Lower leg skin (tissue), 4 donors: Measurements from ENCODE around the gene AFF2. TPM values are rescaled to one million over a fixed set of nuclear protein-coding genes. Genes with fewer than 3 reads are reported as not detected.

Experiments
- DNase-seq, 2 donors: peaks; one replicate each; pipeline ENCODE4 v3.0.0-alpha.2; 2019; ENCODE audit warnings: low spot score in 2 of 2
- H3K4me3 ChIP-seq: fragments of 200-600 bp; sonication (generic); 2 replicates; pipeline ENCODE4 v1.5.1; 2017; ENCODE audit warnings: mild to moderate bottlenecking, low read depth; ENCODE audit not compliant: poor library complexity, severe bottlenecking
- CTCF ChIP-seq, 3 donors: fragments of 450-650 bp; IDR thresholded peaks; one replicate each; pipeline ENCODE4 v1.5.1; 2016; ENCODE audit warnings: antibody characterized with exemption in 3 of 3, mild to moderate bottlenecking in 3 of 3, moderate library complexity in 2 of 3
- POLR2A ChIP-seq, 2 donors: fragments of 450-650 bp; IDR thresholded peaks; one replicate each; pipeline ENCODE4 v1.6.1; 2016 to 2017; ENCODE audit warnings: antibody characterized with exemption in 2 of 2, mild to moderate bottlenecking in 1 of 2, moderate library complexity in 1 of 2
- WGBS, 2 donors: methylation state at CpG; one replicate each; pipeline ENCODE4 v1.1.5; 2018; 5-methylcytosine and 5-hydroxymethylcytosine counted together
- intact Hi-C: fragments of 100-400 bp; cut with DNase I; formaldehyde crosslinking; loops from one replicate; pipeline ENCODE4 v1.15.0; 2023; ENCODE audit warnings: low total_unique reads
- total RNA-seq, 4 donors: library from RNA; depleted of rRNA; stranded (reverse); fragments of >200 nt; gene quantifications; one replicate each; pipeline ENCODE4 v1.1.0, GENCODE V29; 2016

AFF2 gene
- total RNA-seq, 4 donors from 2014 or later: 1.1 to 6.4 (median 2.5) TPM

GRCh38 chrX:148806145-148806870 is 305.9 kb downstream of the AFF2 start:
- intact Hi-C loops: no loop called here
- TF ChIP-seq CTCF (IDR thresholded peaks at IDR 0.05): no peak
- no peak for TF ChIP-seq POLR2A (IDR thresholded peaks at IDR 0.05)
- no peak overlapping the region for H3K4me3 ChIP-seq
- WGBS, 2 donors: 75 to 92% methylated on average over 16 to 17 of the region's 17 CpGs
- DNase-seq: no peak

GRCh38 chrX:148808833-148809232 is 308.4 kb downstream of the AFF2 start:
- intact Hi-C loops: no loop called here
- 63 to 74% methylated on average over 6 of the region's 6 CpGs for WGBS, 2 donors

GRCh38 chrX:148811236-148811635 is 310.8 kb downstream of the AFF2 start:
- 49 to 56% methylated on average over 5 of the region's 5 CpGs for WGBS, 2 donors
- intact Hi-C loops: no loop called here
- TF ChIP-seq POLR2A (IDR thresholded peaks at IDR 0.05): no peak
- TF ChIP-seq CTCF (IDR thresholded peaks at IDR 0.05): no peak
- H3K4me3 ChIP-seq: no peak overlapping the region
- DNase-seq: no peak

More at GRCh38 chrX:148808833-148809232, 308.4 kb downstream of the AFF2 start:
- H3K4me3 ChIP-seq: no peak overlapping the region
- no peak for DNase-seq
- TF ChIP-seq CTCF (IDR thresholded peaks at IDR 0.05) (no peak), POLR2A (IDR thresholded peaks at IDR 0.05) (no peak)

GRCh38 chrX:148813422-148813821 is 313.0 kb downstream of the AFF2 start:
- no peak overlapping the region for H3K4me3 ChIP-seq
- TF ChIP-seq CTCF (IDR thresholded peaks at IDR 0.05) (no peak), POLR2A (IDR thresholded peaks at IDR 0.05) (no peak)
- intact Hi-C loops: no loop called here
- no peak for DNase-seq
- WGBS, 2 donors: 81 to 82% methylated on average over 1 of the region's 1 CpG

- no peak for DNase-seq
- no peak overlapping the region for H3K4me3 ChIP-seq
- intact Hi-C loops: no loop called here
- no peak for TF ChIP-seq POLR2A (IDR thresholded peaks at IDR 0.05)
- TF ChIP-seq CTCF (IDR thresholded peaks at IDR 0.05): no peak
- WGBS, 2 donors: 68 to 87% methylated on average over 4 of the region's 4 CpGs
These were observed 313.6 kb downstream of the AFF2 start for GRCh38 chrX:148813967-148814366.
